Endodermal cell (in vitro differentiated cells): ENCODE measurements around the gene MYH4. TPM values are rescaled to one million over a fixed set of nuclear protein-coding genes. Genes with fewer than 3 reads are reported as not detected.
A peak's percentile ranks its signal among the peaks of the same experiment; 100 is the strongest.

ENCODE experiments used
- DNase-seq: peaks from one replicate; pipeline ENCODE4 v3.0.0-alpha.2; 2017
- H3K27ac ChIP-seq: 2 replicates; pipeline ENCODE4 v1.5.1; 2013; ENCODE audit warnings: mild to moderate bottlenecking, low read depth, low read length, moderate library complexity
- H3K27me3 ChIP-seq: 2 replicates; pipeline ENCODE4 v1.6.1; 2013; ENCODE audit warnings: mild to moderate bottlenecking, low read length, moderate library complexity; ENCODE audit not compliant: insufficient read depth, control insufficient read depth, poor library complexity, severe bottlenecking
- H3K36me3 ChIP-seq: 2 replicates; pipeline ENCODE4 v1.7.0; 2013; ENCODE audit warnings: mild to moderate bottlenecking, low read length, moderate library complexity; ENCODE audit not compliant: control insufficient read depth, insufficient read depth
- H3K4me1 ChIP-seq: one replicate; pipeline ENCODE4 v1.7.0; 2013; ENCODE audit warnings: low read length; ENCODE audit not compliant: control insufficient read depth, insufficient read depth
- H3K4me3 ChIP-seq: 2 replicates; pipeline ENCODE4 v1.5.1; 2013; ENCODE audit warnings: mild to moderate bottlenecking, low read length, moderate library complexity
- H3K9ac ChIP-seq: 2 replicates; pipeline ENCODE4 v1.6.1; 2013; ENCODE audit warnings: mild to moderate bottlenecking, low read length, moderate library complexity; ENCODE audit not compliant: poor library complexity, severe bottlenecking; ENCODE audit errors: extremely low read depth
- H3K9me3 ChIP-seq: 2 replicates; pipeline ENCODE4 v1.6.1; 2013; ENCODE audit warnings: mild to moderate bottlenecking, low read length, moderate library complexity; ENCODE audit not compliant: control insufficient read depth
- H3K27ac Mint-ChIP-seq: 2 replicates; pipeline ENCODE4 v1.8.0; 2020; ENCODE audit warnings: mixed read lengths
- H3K27me3 Mint-ChIP-seq: 2 replicates; pipeline ENCODE4 v1.8.0; 2021; ENCODE audit warnings: mild to moderate bottlenecking, mixed read lengths; ENCODE audit not compliant: insufficient read depth
- H3K36me3 Mint-ChIP-seq: 2 replicates; pipeline ENCODE4 v1.8.0; 2020; ENCODE audit warnings: low read depth, mixed read lengths
- H3K4me1 Mint-ChIP-seq: 2 replicates; pipeline ENCODE4 v1.8.0; 2020; ENCODE audit warnings: mixed read lengths
- H3K4me3 Mint-ChIP-seq: 2 replicates; pipeline ENCODE4 v1.8.0; 2020; ENCODE audit warnings: mild to moderate bottlenecking, moderate library complexity, mixed read lengths
- H3K9me3 Mint-ChIP-seq: 2 replicates; pipeline ENCODE4 v1.8.0; 2020; ENCODE audit warnings: mild to moderate bottlenecking, mixed read lengths
- CTCF ChIP-seq: fragments of 200-600 bp; sonication (generic); conservative IDR thresholded peaks from 2 replicates; pipeline ENCODE4 v1.5.0; 2021; ENCODE audit warnings: antibody characterized with exemption, mild to moderate bottlenecking
- WGBS, 2 experiments: methylation state at CpG; one replicate each; pipeline versions ENCODE4 v1.1.5 to v1.1.7; 2013; ENCODE audit warnings: missing lambda C conversion rate in 2 of 2, mixed read lengths in 1 of 2; ENCODE audit not compliant: insufficient coverage in 1 of 2, insufficient read length in 1 of 2; 5-methylcytosine and 5-hydroxymethylcytosine counted together
- total RNA-seq, 2 donors: library from RNA; stranded (reverse); fragmentation: NEBNext Ultra II Directional in 1 of 2; extraction: Animal tissue kit (Norgen Biotek cat#: 25700) in 1 of 2; gene quantifications; 2 replicates in 1 of 2; 3 replicates in 1 of 2; pipeline ENCODE4 v1.2.1, GENCODE V29; 2021

Gene MYH4
- total RNA-seq, 2 donors from 2014 or later: not detected

- no peaks in the 10 kb centered on the region for H3K9me3 Mint-ChIP-seq
- H3K9me3 ChIP-seq: no peaks in the 10 kb centered on the region
- H3K4me1 Mint-ChIP-seq: peaks cover 5% of the 10 kb centered on the region
- no peak overlapping the region for H3K4me3 ChIP-seq
- no peak overlapping the region for H3K9ac ChIP-seq
- H3K36me3 ChIP-seq: no peaks in the 10 kb centered on the region
- DNase-seq: peak; percentile 85
- H3K27me3 ChIP-seq: no peaks in the 10 kb centered on the region
- H3K27ac Mint-ChIP-seq: no peak overlapping the region
- TF ChIP-seq CTCF: peak; percentile 65
- H3K4me1 ChIP-seq: no peaks in the 10 kb centered on the region
- H3K36me3 Mint-ChIP-seq: no peaks in the 10 kb centered on the region
- WGBS, 2 experiments: 83 to 85% methylated on average over 3 to 9 of the region's 9 CpGs
- no peak overlapping the region for H3K4me3 Mint-ChIP-seq
- H3K27me3 Mint-ChIP-seq: peaks cover 1% of the 10 kb centered on the region
- H3K27ac ChIP-seq: no peak overlapping the region
These were observed 71.0 kb downstream of the MYH4 start for GRCh38 chr17:10398352-10398751.

- peaks cover 5% of the 10 kb centered on the region for H3K4me1 Mint-ChIP-seq
These were observed 72.7 kb downstream of the MYH4 start for GRCh38 chr17:10396524-10397163.

GRCh38 chr17:10394201-10394887, 75.0 kb downstream of the MYH4 start:
- Histone ChIP-seq H3K4me1 (peaks cover 10% of the 10 kb centered on the region), H3K9ac (no peak overlapping the region), H3K4me3 (no peak overlapping the region), H3K27me3 (no peaks in the 10 kb centered on the region), H3K9me3 (no peaks in the 10 kb centered on the region), H3K27ac (no peak overlapping the region), H3K36me3 (no peaks in the 10 kb centered on the region)
- H3K4me1 Mint-ChIP-seq: peaks cover 12% of the 10 kb centered on the region
- TF ChIP-seq CTCF: no peak
- H3K9me3 Mint-ChIP-seq: no peaks in the 10 kb centered on the region
- peaks cover 7% of the 10 kb centered on the region for H3K27me3 Mint-ChIP-seq
- H3K27ac Mint-ChIP-seq: no peak overlapping the region
- no peaks in the 10 kb centered on the region for H3K36me3 Mint-ChIP-seq
- 97 to 100% methylated on average over 1 to 6 of the region's 6 CpGs for WGBS, 2 experiments
- DNase-seq: no peak
- H3K4me3 Mint-ChIP-seq: no peak overlapping the region

More at GRCh38 chr17:10396524-10397163, 72.7 kb downstream of the MYH4 start:
- Mint-ChIP-seq H3K4me3 (no peak overlapping the region), H3K27ac (no peak overlapping the region), H3K9me3 (no peaks in the 10 kb centered on the region), H3K27me3 (peaks cover 7% of the 10 kb centered on the region), H3K36me3 (no peaks in the 10 kb centered on the region)
- H3K27ac ChIP-seq: no peak overlapping the region
- H3K4me3 ChIP-seq: no peak overlapping the region
- H3K4me1 ChIP-seq: peaks cover 5% of the 10 kb centered on the region
- no peak for DNase-seq
- no peaks in the 10 kb centered on the region for H3K36me3 ChIP-seq
- TF ChIP-seq CTCF: no peak
- H3K9me3 ChIP-seq: no peaks in the 10 kb centered on the region
- H3K27me3 ChIP-seq: no peaks in the 10 kb centered on the region
- WGBS, 2 experiments: 94 to 99% methylated on average over 12 to 14 of the region's 14 CpGs
- no peak overlapping the region for H3K9ac ChIP-seq

Other genes starting within 250 kb of the MYH4 start
- not detected for gene MYH13, start 96.6 kb downstream of the MYH4 start, total RNA-seq
- not detected for gene MYH8, start 47.6 kb downstream of the MYH4 start, total RNA-seq
- gene MYH1, start 49.0 kb upstream of the MYH4 start, total RNA-seq: not detected
- gene MYH2, start 80.1 kb upstream of the MYH4 start, total RNA-seq: under 1 TPM in 1 of 2 donors, not detected in 1; 0.99 TPM
- 1 to 10 TPM; 1.7 to 2.0 TPM for gene MYH3, start 187.8 kb upstream of the MYH4 start, total RNA-seq
- 10 to 100 TPM; 43.3 to 43.9 TPM for gene SCO1, start 228.0 kb upstream of the MYH4 start, total RNA-seq
- 1 to 10 TPM; 6.8 to 8.9 TPM for gene ADPRM, start 228.0 kb upstream of the MYH4 start, total RNA-seq